SIG-M5 treated with dmso at 0.1 percent for 504 hours (cell line): ENCODE data around the gene CYB561A3.
A peak's percentile ranks its signal among the peaks of the same experiment; 100 is the strongest.
"Not testable (repeated sequence)": the region's sequence is repeated elsewhere in the genome, so short reads cannot be mapped to it uniquely, and the experiment has no call there.

Experiments used
- DNase-seq: peaks from one replicate; lab custom pipeline; 2025; ENCODE audit not compliant: unreplicated experiment; lab: John Stamatoyannopoulos, UW

CYB561A3 gene

GRCh38 chr11:61361741-61362541, at the start of gene CYB561A3, which contains the start of gene TMEM138:
Gene CYB561A3, minus strand, starts transcription at chr11:61361882. Its CDS starts 5,169 bp downstream, at chr11:61356713.
Gene TMEM138, plus strand, starts transcription at chr11:61362374. Its CDS starts 2,017 bp downstream, at chr11:61364391.
- DNase-seq, result peak; percentile 95

- DNase-seq, result no peak
Measured at GRCh38 chr11:61406991-61407728, 45.5 kb upstream of the CYB561A3 start.

- no peak for DNase-seq
Measured at GRCh38 chr11:61406067-61406466, 44.4 kb upstream of the CYB561A3 start.

GRCh38 chr11:61404641-61405040, 43.0 kb upstream of the CYB561A3 start:
- DNase-seq, result no peak

GRCh38 chr11:61404103-61404502, 42.4 kb upstream of the CYB561A3 start:
- DNase-seq, result no peak

GRCh38 chr11:61403658-61404057, 42.0 kb upstream of the CYB561A3 start:
- no peak for DNase-seq

GRCh38 chr11:61401573-61401972, 39.9 kb upstream of the CYB561A3 start:
- no peak for DNase-seq

GRCh38 chr11:61401173-61401572, 39.5 kb upstream of the CYB561A3 start:
- DNase-seq, result no peak

- peak; percentile 25 for DNase-seq
Measured at GRCh38 chr11:61392981-61393595, 31.4 kb upstream of the CYB561A3 start.

GRCh38 chr11:61390161-61390560, 28.5 kb upstream of the CYB561A3 start:
- DNase-seq, result peak; percentile 12

- peak; percentile 16 for DNase-seq
Measured at GRCh38 chr11:61384271-61385242, 22.9 kb upstream of the CYB561A3 start.

- not testable (repeated sequence) for DNase-seq
Measured at GRCh38 chr11:61383859-61384258, 22.2 kb upstream of the CYB561A3 start.

GRCh38 chr11:61380884-61381283, 19.2 kb upstream of the CYB561A3 start:
- DNase-seq, result no peak

GRCh38 chr11:61378713-61379313, 17.1 kb upstream of the CYB561A3 start:
- peak; percentile 95 for DNase-seq

GRCh38 chr11:61377461-61378160, 15.9 kb upstream of the CYB561A3 start:
- no peak for DNase-seq

GRCh38 chr11:61375761-61376108, 14.1 kb upstream of the CYB561A3 start:
- no peak for DNase-seq

GRCh38 chr11:61372659-61373420, 11.2 kb upstream of the CYB561A3 start:
- DNase-seq, result no peak

GRCh38 chr11:61370349-61371005, 8.8 kb upstream of the CYB561A3 start:
- DNase-seq, result no peak
